NCI-H2081 (cell line): ENCODE measurements around the gene WDR38.
A peak's percentile ranks its signal among the peaks of the same experiment; 100 is the strongest.

Experiments
- DNase-seq, 2 experiments: peaks; one replicate each; lab custom pipeline; 2025; lab: John Stamatoyannopoulos, UW

The WDR38 gene

GRCh38 chr9:124858330-124859046 is 5.2 kb downstream of the WDR38 start:
- DNase-seq, result no peak

- DNase-seq, result no peak
Observed at GRCh38 chr9:124859803-124860581, 6.7 kb downstream of the WDR38 start.

- no peak for DNase-seq
Observed at GRCh38 chr9:124860582-124861341, 7.5 kb downstream of the WDR38 start.

- DNase-seq, result peak; percentile 92 to 95
Observed at GRCh38 chr9:124861342-124862229, 8.3 kb downstream of the WDR38 start, which contains the start of the genes ARPC5L and RPL35. ARPC5L (plus strand) TSS chr9:124862130; CDS start chr9:124869291, 7,161 bp downstream. RPL35 (minus strand) TSS chr9:124861957; CDS start chr9:124861912, 45 bp downstream.

- DNase-seq, result no peak
Observed at GRCh38 chr9:124863371-124863871, 10.2 kb downstream of the WDR38 start.

- peak; percentile 79 to 88 for DNase-seq
Observed at GRCh38 chr9:124868511-124869465, 15.5 kb downstream of the WDR38 start.

GRCh38 chr9:124869466-124869985 is 16.3 kb downstream of the WDR38 start:
- DNase-seq, result peak in 1 of 2 experiments; percentile 13

GRCh38 chr9:124869986-124870560 is 16.8 kb downstream of the WDR38 start:
- DNase-seq, result peak in 1 of 2 experiments; percentile 28

- DNase-seq, result no peak
Observed at GRCh38 chr9:124870723-124871122, 17.5 kb downstream of the WDR38 start.

GRCh38 chr9:124871156-124871561 is 17.9 kb downstream of the WDR38 start:
- no peak for DNase-seq

GRCh38 chr9:124873664-124874063 is 20.4 kb downstream of the WDR38 start:
- no peak for DNase-seq

GRCh38 chr9:124875501-124875900 is 22.2 kb downstream of the WDR38 start:
- no peak for DNase-seq

- DNase-seq, result no peak
Observed at GRCh38 chr9:124877021-124877782, 23.9 kb downstream of the WDR38 start.

- no peak for DNase-seq
Observed at GRCh38 chr9:124878021-124878420, 24.8 kb downstream of the WDR38 start.

- no peak for DNase-seq
Observed at GRCh38 chr9:124878518-124878917, 25.3 kb downstream of the WDR38 start.

- no peak for DNase-seq
Observed at GRCh38 chr9:124879226-124879625, 26.0 kb downstream of the WDR38 start.

- no peak for DNase-seq
Observed at GRCh38 chr9:124880501-124880900, 27.2 kb downstream of the WDR38 start.

GRCh38 chr9:124881138-124881743 is 28.0 kb downstream of the WDR38 start:
- DNase-seq, result no peak
